T-helper 2 cell (primary cell): ENCODE results near the gene ZMAT3.
"Not testable (repeated sequence)": the region's sequence is repeated elsewhere in the genome, so short reads cannot be mapped to it uniquely, and the experiment has no call there.

Source experiments
- DNase-seq, 5 experiments: peaks; one replicate each; pipeline versions ENCODE4 v3.0.0 to v3.0.0-alpha.2; 2012 to 2022
- total RNA-seq, 2 donors: gene quantifications; one replicate each; lab custom pipeline; 2026; lab: John Stamatoyannopoulos, UW

Gene ZMAT3, protein sequence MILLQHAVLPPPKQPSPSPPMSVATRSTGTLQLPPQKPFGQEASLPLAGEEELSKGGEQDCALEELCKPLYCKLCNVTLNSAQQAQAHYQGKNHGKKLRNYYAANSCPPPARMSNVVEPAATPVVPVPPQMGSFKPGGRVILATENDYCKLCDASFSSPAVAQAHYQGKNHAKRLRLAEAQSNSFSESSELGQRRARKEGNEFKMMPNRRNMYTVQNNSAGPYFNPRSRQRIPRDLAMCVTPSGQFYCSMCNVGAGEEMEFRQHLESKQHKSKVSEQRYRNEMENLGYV
- total RNA-seq: 39.9 to 41.6 reads per million in 2 donors

DNA sequence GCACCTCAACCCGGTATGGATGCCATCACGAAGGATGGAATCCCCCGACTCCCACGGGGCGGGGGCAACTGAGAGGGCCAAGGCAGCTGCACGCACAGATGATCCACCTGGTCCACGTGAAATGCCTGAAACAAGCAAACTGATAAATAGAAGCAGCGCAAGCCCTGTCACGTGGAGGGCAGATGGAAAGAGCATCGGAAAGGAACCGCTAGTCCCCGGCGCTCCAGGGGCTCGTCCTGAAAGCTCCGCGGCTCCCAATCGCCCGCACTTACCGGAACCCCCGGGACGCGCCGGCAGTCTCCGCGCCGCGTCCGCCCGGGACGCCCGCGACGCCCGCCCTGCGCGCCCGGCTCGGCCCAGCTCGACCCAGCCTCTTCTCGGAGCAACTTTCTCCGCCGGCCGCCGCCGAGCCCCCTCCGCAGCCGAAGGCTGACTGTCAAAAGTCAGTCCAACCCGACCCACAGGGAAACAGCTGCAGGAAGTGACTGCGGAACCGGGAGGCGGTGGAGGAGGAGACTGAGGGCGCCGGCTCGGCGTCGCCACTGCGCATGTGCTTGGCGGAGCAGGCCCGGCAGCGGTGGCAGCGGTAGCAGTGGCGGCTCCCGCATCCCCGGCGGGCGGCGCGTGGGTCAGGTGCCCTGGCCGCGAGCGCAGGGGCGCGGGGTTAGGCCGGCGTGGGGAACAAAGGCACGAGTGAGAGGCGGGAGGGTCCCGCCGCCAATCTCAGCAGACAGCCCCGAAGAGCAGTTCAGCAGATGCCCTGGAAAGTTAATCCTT lies at the start of gene ZMAT3:
Gene ZMAT3 (minus strand): TSS at position 487 of the 777 bp plus-strand sequence. CDS start 4,057 bp downstream, outside the sequence.
- peak; percentile 69 to 86 (median 81) for DNase-seq

DNA sequence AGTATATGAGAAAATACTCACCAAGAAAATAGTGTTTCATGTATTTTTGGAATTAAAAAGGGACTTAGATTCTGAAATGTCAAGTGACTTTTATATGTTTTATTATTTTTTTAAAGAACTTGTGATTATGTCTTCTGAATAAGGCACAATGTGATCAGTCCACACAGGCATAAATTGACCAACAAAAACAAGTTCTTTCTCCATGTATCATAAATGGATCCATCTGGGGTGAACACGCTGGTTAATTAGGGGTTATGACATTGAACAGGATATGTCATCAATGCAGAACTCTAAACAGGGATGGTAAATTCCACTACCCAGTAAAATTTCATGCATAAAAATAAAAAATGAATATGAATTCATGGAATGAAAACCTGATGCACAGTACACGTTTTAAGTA lies 45.2 kb upstream of the ZMAT3 start:
- no peak for DNase-seq

DNA sequence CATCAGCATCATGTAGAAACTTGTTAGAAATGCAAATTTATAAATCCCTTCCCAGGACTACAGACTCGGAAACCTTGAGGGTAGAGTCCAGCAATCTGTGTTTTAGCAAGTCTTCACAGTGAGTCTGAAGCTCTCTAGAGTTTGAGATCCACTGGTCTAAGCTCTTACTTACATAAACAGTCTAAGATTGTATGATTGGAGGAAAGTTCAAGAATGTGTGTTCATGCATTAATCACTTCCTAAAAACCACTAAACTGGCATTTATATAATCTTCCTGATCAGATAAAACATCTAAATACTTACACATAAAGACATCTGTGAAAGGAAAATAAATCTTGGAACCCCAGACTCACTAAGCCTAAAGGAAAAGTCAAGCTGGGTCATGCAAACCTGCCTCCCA lies 43.8 kb upstream of the ZMAT3 start:
- not testable (repeated sequence) for DNase-seq

DNA sequence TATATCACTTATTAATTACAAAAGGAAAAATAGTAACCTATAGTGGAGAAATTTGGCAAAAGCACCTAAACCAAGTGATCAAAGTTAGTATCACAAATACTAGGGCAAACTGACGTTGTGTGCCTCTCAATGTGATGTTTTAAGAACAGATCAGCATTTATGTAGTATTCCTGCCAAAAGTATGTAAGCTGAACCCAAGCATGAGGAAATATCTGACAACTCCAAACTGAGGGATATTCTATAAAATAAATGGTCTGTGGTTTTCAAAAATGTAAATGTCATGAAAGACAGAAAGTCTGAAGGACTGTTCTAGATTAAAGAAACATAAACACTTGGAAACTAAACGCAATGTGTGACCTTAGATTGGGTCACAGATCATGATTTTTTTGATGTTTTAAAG lies 42.3 kb upstream of the ZMAT3 start:
- DNase-seq: no peak

DNA sequence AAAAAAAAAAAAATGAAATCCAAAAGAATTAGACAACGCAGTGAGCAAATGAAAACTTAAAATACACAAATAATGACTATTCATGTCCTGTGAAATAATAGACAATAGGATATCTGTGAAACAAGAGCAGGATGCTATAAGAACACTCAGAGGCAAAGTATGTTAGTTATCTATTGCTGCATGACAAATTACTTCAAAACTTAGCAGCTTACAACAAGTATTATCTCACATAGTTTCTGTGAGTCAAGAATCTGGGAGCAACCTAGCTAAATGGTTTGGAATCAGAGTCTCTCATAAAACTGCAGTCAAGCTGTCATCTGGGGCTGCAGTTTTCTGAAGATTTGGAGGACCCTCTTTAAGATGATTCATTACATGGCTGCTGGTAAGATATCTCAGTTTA lies 36.5 kb upstream of the ZMAT3 start:
- DNase-seq: no peak

DNA sequence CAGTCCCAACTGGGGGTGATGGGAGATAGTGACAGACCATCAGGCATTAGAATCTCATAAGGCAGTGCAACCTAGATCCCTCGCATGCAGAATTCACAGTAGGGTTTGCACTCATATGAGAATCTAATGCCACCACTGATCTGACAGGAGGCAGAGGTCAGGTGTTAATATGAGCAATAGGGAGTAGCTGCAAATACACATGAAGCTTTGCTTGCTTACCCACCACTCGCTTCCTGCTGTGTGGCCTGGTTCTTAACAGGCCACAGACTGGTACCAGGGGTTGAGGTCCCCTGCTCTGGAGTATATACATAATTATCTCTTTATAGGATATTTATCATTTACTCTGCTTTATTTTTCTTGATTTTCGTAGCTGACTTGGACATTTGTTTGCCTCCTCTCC lies 36.0 kb upstream of the ZMAT3 start:
- no peak for DNase-seq

DNA sequence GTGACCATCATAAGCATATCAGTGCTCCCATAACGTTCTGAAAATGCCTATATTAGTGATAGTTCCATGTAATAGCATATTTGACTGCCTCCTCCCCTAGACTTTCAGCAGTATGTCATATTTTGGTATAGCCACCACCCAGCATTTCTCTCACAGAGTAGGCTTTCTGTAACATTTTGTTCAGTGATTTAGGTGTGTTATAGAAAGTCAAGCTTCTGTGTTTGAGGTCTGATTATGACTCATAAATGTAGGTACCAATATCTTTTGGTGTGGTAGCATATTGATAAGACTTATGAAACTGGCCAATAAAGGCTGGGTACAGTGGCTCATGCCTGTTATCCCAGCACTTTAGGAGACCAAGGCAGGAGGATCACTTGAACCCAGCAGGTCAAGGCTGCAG lies 34.3 kb upstream of the ZMAT3 start:
- DNase-seq: peak in 1 of 5 experiments; percentile 26

DNA sequence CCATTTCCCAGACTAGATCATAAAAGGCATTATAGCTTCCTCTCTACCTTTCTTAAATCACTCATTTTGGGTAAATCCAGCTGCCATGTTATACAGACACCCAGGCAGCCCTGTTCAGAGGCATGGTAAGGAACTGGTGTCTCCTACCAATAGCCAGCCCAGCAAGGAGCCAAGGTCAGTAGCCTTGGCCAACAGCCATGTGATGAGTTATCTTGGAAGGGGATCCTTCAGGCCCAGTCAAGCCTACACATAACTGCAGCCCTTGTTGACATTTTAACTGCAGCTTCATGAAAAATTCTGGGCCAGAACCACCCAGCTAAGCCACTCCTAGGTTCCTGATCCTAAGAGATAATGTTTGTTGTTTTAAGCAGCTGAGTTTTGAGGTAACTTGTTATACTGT lies 29.0 kb upstream of the ZMAT3 start:
- no peak for DNase-seq

DNA sequence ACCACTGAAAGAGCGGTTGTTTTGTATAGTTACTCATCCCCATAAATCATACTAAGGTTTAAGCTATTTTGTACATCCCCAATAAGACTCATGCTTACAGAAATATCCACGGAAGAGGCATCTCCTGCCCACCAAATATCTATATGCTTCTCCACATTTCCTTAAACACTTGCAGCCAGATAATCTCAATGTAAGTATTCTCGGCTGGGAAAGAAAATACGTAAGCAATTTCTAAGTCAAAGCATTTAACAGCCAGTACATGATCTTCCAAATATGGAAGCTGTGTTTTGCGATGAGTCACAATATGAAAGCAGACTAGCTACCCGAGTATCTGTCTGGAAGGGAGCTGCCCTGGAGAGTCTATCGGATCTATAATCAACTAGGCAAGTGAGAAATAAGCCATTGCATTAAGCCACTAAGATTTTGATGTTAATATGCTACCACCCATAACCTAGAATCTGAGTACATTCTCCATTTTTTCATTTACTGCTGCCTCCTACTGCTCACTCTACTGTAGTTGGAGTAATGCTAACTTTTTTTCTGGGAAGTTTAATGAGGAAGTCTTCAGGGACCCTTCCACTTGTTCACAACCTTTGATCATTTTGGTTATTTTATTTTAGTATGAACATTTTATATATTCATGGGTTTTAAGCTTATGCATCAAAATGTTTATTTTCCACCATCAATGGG lies 26.9 kb upstream of the ZMAT3 start:
- DNase-seq: peak in 1 of 5 experiments; percentile 22

DNA sequence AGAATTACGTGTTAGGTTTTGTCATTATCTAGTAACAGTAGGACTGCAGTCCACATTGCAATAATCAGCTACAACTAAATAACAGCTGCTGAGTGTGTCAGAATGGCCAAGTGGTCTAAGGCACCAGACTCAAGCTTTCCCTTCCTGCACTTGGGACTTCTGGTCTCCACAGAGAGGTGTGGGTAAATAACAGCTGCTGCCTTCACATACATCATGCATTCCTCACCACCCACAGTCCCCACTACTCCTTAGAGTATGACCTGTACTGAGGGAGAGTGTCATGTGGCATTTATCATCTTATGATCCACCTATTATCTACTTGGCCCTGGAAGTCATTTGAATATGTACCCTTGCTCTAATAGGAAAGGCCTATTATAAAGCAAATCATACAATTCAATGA lies 22.2 kb upstream of the ZMAT3 start:
- no peak for DNase-seq

DNA sequence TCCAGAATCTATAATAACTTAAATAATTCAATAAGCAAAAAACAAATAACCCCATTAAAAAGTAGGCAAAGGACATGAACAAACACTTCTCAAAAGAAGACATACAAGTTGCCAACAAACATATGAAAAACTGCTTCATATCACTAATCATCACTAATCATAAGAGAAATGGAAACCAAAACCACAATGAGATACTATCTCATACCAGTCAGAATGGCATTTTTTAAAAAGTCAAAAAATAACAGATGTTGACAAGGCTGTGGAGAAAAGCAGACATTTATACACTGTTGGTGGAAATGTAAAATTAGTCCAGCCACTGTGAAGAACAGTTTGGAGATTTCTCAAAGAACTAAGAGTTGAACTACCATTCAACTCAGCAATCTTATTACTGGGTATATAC lies 19.5 kb upstream of the ZMAT3 start:
- peak in 1 of 5 experiments; percentile 72 for DNase-seq

DNA sequence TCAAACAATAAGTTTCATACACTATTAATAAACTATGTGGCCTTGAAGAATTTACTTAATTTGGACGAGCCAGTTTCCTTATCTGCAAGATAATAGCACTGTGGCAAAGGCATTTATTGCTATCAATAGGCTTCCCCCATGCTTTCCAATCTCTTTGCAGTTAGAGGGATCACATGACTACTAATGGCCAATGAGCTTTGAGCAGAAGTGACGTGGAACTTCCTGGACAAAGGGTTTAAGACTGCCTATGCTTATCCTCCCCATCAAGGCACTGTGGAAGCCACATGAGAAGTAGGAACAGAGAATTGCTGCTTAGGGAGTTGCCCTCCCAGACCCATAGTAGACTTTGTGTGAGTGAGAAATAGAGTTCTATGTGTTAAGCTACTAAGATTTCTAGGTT lies 16.7 kb upstream of the ZMAT3 start:
- DNase-seq: peak in 1 of 5 experiments; percentile 39

DNA sequence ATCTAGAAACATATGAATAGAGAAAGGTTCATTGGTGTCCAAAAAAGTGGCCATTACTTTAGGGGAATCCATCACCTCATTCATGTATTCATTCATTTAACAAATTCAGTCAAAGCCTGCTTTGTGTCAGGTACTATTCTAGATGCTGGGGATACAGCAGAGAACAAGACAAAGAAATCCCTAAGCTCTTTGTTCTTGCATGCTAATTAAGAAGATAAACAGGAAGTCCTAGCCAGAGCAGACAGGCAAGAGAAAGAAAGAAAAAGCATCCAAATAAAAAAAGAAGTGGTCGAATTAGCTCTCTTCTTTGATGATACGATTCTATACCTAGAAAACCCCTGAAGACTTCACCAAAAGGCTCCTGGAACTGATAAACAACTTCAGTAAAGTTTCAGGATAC lies 12.4 kb upstream of the ZMAT3 start:
- peak in 1 of 5 experiments; percentile 27 for DNase-seq

DNA sequence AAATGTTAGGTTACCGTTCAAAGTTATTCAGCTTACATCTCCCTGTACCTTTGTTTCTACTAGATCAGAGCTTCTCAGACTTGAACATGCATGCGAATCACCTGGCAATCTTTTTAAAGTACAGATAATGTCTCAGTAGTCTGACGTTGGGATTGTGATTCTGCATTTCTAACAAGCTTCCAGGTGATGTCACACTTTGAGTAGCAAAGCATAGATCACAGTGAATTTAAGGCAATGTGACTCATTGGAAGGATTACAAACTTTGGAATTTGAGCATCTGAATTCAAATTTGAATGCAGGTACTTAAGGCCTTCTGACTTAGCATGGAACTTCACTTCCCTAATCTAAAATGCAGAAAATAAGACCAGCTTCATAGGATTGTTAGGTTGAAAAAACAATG lies 10.8 kb upstream of the ZMAT3 start:
- DNase-seq: no peak

DNA sequence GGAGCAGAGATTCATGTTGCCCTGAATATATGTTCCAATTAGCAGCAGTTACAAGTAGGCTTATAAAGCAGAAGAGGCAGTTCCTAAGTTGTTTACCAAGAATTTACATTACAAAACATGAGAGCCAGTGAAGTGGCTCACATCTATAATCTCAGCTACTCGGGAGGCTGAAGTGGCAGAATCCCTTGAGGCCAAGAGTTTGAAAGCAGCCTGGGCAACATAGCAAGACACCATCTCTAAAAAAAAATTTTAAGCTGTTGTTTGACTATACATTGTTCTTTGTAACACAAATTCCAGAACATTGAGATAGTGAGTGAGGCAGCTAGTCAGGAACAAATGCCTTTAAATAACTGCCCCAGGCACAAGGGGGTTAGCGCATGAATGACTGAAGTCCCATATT lies 10.3 kb upstream of the ZMAT3 start:
- no peak for DNase-seq

DNA sequence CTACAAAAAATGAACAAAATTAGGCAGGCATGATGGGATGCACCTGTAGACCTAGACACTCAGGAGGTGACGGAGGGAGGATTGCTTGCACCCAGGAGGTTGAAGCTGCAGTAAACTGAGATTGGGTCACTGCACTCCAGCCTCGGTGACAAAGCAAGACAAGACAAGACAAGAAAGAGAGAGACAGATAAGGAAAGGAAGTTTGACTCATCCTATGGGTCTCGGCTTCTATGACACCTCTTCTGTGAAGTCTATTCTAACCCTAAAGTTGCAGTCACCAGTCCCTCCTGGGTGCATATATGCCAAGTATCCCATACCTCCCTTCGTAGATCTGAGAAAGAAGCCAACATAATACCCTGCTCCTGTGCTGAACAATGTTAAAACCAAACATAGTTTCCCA lies 7.9 kb upstream of the ZMAT3 start:
- no peak for DNase-seq

DNA sequence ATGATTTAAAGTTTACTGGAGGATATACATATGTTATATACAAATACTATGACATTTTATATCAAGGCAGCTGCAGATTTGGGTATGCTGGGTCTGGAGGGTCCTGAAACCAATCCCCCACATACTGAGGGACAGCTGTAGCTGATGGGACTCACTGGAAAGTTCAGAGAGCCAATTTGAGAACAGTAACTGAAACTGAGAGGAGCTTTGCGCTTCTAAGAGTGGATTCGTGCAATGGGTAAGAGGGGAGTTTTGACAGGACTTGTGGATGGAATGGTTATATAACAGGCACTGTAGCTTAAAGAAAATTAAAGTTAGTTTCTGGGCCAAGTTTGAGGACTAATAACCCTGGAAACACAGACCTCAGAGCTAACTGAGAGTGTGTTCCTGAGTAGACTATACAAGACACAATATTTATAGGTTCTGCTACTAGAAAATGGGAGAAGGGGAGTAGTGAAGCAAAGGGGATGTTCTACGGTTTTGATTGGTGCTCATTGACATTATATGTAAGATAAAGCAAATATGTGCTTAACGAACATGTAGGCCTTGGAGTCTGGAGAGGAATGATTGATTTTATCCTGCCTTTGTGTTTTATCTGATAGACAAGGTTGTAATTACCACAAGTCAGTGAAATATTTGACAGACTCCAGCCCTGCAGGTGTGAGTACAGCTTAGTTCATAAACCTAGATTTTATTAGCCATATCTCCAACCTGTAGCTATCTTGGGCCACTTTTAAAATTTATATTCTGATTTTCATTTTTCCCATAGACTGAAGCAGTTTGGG lies 4.8 kb upstream of the ZMAT3 start:
- no peak for DNase-seq

DNA sequence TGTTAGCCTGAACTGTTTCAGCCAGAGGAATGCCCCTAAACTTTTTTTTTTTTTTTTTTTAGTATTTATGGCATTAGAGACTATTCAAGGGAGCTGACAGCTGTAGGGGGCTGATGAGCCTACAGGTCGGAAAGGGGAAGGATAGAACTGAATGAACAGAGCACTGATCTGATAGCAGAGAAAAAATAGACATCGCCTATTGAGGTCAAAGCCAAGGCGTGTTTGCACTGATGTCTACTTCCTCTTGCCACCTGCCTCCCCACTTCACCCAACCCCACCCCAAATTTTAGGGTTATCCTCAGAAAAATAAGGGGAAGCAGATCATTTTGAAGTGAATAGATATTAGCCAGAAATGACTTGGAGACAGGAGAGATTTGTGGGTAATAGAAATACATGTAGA lies 3.0 kb upstream of the ZMAT3 start:
- peak in 1 of 5 experiments; percentile 34 for DNase-seq

DNA sequence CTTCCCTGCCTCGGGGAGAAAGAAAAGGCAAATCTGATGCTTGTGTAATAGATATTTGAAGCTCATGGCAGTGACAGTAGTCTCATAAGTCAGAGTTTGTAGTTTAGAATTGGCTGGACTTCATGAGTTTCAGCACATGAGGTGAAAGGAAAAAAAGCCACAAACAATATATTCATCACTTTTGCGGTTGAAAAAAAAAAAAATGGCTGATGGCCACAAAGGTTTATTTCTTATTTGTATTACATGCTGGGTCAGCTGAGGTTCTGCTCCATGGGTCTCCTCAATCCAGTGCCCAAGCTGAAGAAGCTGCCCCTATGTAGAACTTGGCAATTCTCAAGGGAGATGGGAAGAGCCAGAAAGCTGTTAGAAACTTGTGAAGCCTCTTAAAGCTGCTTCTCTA lies 2.2 kb upstream of the ZMAT3 start:
- DNase-seq: no peak

DNA sequence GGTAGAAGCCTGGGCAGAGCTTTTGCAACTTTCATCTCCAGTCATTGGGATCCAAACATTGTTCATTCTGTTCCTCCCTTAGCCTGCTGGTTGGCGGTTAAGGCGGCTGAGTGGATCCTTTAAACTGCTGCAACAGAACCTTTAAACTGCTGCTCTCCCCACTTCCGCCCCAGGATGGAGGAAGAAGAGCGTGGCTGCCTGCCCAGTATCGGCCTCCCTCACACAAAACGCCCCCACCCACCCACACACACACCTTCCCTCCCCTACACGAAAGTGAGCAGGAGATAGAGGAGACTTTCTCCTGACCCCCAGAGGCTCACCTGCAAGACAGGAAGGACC lies 460 bp upstream of the ZMAT3 start:
- peak in 3 of 5 experiments; percentile 7 to 82 (median 35) for DNase-seq

DNA sequence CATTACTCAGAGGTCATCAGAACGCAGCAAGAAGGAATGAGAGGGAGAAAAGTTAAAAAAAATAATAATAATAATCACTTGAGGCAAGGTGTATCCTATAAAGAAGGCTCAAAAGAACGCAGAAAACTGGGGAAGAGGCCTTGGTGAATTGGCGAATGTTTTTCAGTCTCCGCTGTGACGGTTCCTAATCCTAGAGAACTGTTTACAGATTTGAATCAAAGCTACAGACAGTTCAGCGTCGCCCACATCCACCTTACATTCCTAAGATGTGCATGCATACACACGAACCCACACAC lies 634 bp downstream of the ZMAT3 start:
- no peak for DNase-seq

DNA sequence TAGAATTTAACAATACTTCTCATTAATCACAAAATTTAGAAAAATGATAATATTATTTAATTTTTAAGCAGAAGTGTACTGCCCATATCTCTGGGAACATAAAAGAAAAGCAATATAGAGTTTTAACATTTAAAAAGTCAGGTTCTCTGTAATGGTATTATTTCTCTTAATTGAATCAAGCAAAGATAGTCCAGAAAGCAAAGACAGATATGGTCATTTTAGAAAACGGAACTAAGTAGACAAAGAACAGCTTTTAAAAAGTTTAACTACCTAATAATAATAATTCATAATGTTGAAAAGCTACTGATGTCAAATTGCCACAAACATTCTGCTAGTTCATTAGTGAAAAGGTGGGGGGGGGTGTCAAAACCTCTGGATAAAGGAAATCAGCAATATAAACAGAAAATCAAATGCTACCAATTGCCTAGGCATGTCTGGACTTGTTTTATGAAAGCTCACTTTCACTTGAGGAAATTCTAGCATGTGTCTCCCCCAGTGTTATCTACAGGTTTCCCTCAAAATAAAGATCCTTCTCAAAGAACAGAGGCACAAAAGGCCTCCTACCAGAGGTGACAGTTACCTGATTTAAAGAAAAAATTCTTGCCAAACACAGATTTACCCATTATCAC lies 1.7 kb downstream of the ZMAT3 start:
- peak in 1 of 5 experiments; percentile 44 for DNase-seq
